Neural cell (in vitro differentiated cells): ENCODE results near the gene HDAC9.
"Not testable (repeated sequence)": the region's sequence is repeated elsewhere in the genome, so short reads cannot be mapped to it uniquely, and the experiment has no call there.

Source experiments
- EZH2 ChIP-seq: fragments of 200-600, 300-800 bp; shearing (Covaris generic), sonication (generic); IDR thresholded peaks from 2 replicates; pipeline ENCODE4 v1.6.1; 2014; ENCODE audit warnings: antibody characterized with exemption, low read length, borderline replicate concordance, mild to moderate bottlenecking; ENCODE audit not compliant: insufficient read depth, poor library complexity, severe bottlenecking
- MXI1 ChIP-seq: fragments of 450-650 bp; conservative IDR thresholded peaks from 2 replicates; pipeline ENCODE4 v1.6.1; 2014; ENCODE audit warnings: antibody characterized with exemption, mild to moderate bottlenecking; ENCODE audit not compliant: poor library complexity, severe bottlenecking
- POLR2AphosphoS5 ChIP-seq: IDR thresholded peaks from 2 replicates; pipeline ENCODE4 v1.6.1; 2012
- REST ChIP-seq: IDR thresholded peaks from 2 replicates; pipeline ENCODE4 v1.6.1; 2012; ENCODE audit warnings: borderline replicate concordance
- TAF1 ChIP-seq: IDR thresholded peaks from 2 replicates; pipeline ENCODE4 v1.6.1; 2012; ENCODE audit warnings: low read depth
- TF ChIP-seq, protein P1 (sequence below): fragments of 450-650 bp; IDR thresholded peaks from 2 replicates; pipeline ENCODE4 v1.5.1; 2014; ENCODE audit warnings: antibody characterized with exemption, mild to moderate bottlenecking, moderate library complexity; ENCODE audit not compliant: poor library complexity, severe bottlenecking

DNA sequence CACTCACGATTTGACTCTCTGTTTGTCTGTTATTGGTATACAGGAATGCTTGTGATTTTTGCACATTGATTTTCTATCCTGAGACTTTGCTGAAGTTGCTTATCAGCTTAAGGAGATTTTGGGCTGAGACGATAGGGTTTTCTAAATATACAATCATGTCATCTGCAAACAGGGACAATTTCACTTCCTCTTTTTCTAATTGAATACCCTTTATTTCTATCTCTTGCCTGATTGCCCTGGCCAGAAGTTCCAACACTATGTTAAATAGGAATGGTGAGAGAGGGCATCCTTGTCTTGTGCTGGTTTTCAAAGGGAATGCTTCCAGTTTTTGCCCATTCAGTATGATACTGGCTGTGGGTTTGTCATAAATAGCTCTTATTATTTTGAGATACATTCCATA, 240.5 kb downstream of the HDAC9 start:
- TF ChIP-seq, protein P1, sequence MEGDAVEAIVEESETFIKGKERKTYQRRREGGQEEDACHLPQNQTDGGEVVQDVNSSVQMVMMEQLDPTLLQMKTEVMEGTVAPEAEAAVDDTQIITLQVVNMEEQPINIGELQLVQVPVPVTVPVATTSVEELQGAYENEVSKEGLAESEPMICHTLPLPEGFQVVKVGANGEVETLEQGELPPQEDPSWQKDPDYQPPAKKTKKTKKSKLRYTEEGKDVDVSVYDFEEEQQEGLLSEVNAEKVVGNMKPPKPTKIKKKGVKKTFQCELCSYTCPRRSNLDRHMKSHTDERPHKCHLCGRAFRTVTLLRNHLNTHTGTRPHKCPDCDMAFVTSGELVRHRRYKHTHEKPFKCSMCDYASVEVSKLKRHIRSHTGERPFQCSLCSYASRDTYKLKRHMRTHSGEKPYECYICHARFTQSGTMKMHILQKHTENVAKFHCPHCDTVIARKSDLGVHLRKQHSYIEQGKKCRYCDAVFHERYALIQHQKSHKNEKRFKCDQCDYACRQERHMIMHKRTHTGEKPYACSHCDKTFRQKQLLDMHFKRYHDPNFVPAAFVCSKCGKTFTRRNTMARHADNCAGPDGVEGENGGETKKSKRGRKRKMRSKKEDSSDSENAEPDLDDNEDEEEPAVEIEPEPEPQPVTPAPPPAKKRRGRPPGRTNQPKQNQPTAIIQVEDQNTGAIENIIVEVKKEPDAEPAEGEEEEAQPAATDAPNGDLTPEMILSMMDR: not testable (repeated sequence)
- TF ChIP-seq REST, EZH2, MXI1, POLR2AphosphoS5, TAF1: not testable (repeated sequence)
